ENCODE data around the gene FGD6.

The FGD6 gene

DNA sequence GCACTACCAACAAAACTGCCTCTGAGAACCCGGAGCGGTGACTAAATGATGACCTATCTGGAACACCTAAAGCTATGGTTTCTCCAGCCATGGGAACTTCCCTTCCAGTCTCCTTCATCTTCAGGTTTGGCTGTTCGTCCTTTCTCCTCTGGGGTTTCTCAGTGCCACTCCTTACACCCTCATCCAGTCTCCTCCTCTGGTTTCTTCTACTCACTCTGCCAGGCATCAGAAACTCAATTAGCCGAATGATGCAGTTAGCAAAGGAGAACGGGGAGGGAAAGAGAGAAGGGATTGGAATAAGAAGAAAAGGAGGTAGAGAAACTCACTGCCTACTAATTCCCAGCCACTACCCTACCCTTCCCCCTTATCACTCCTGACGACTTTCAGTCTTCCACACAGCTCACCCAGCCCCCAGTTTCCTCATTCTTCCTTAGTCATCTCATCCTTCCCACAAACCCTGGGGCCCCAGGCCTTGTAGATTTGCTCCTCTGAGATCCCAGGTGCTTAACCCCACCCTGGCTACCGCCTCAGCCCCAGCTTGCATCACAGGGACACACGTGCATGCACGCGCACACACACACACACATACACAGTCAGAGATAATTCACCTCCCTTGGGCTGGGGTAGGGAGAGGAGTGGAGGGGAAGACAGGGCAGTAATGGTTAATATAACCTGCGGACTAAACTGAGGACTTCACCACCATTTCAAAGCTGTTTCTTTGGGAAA lies 13.0 kb downstream of the FGD6 start:
- Histone ChIP-seq H3K27me3 (ENCODE audit: low read length) (no peaks in the 10 kb centered on the region), H3K27ac (ENCODE audit: low read depth, low read length) (no peak overlapping the region), H3K9me2 (replicated peaks; ENCODE audit: insufficient read depth, low read length) (no peaks in the 10 kb centered on the region), H3K36me3 (ENCODE audit: low read length) (no peaks in the 10 kb centered on the region), H4K20me1 (ENCODE audit: low read depth, low read length) (no peaks in the 10 kb centered on the region), H3K9ac (ENCODE audit: low read length) (no peak overlapping the region), H2AFZ (ENCODE audit: low read depth, low read length, severe bottlenecking) (no peak overlapping the region), H3K4me2 (ENCODE audit: low read depth, low read length, poor library complexity, severe bottlenecking) (no peak overlapping the region), H3F3A (ENCODE audit: insufficient read depth) (no peaks in the 10 kb centered on the region), H3K79me2 (ENCODE audit: insufficient read depth, low read length) (no peaks in the 10 kb centered on the region), H3K4me3 (ENCODE audit: insufficient read depth, low read length, poor library complexity, severe bottlenecking) (no peak overlapping the region), H3K9me3 (ENCODE audit: insufficient read depth, low read length) (no peaks in the 10 kb centered on the region)
- no peak for TF ChIP-seq EZH2phosphoT487 (conservative IDR thresholded peaks at IDR 0.05; ENCODE audit: low read length)
- TF ChIP-seq CTCF (IDR thresholded peaks at IDR 0.05; ENCODE audit: insufficient read depth, low read length, poor library complexity, severe bottlenecking), result no peak

DNA sequence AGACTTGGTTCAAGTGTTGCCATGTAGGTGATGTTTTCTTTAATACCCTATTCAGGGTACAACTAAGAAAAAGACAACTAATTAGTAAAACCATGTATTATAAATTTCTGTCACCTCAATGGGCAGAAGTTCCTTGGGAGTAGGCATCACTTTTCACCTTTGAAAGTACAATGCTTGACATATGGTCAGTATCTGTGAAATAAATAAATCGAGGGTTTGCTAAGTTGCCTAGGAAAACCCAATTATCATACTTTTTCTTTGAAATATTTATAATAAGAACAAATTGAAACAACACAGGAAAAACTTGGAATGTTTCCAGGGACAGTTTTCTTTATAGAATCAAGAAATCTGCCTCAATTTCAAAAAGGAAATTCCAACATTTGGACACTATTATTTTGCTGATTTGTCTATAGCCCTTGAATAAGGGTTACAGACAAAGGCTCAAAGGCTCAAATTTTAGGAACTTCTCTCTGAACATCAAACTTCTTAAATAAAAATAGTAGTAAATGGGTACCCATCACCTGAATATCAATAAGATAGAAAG lies 13.7 kb downstream of the FGD6 start:
- Histone ChIP-seq H3K27me3 (ENCODE audit: low read length) (no peaks in the 10 kb centered on the region), H3K36me3 (ENCODE audit: low read length) (no peaks in the 10 kb centered on the region), H3K79me2 (ENCODE audit: insufficient read depth, low read length) (no peaks in the 10 kb centered on the region), H3K4me3 (ENCODE audit: insufficient read depth, low read length, poor library complexity, severe bottlenecking) (no peak overlapping the region), H3K9me3 (ENCODE audit: insufficient read depth, low read length) (no peaks in the 10 kb centered on the region), H3F3A (ENCODE audit: insufficient read depth) (no peaks in the 10 kb centered on the region), H3K9me2 (replicated peaks; ENCODE audit: insufficient read depth, low read length) (no peaks in the 10 kb centered on the region), H2AFZ (ENCODE audit: low read depth, low read length, severe bottlenecking) (no peak overlapping the region), H3K4me2 (ENCODE audit: low read depth, low read length, poor library complexity, severe bottlenecking) (no peak overlapping the region), H4K20me1 (ENCODE audit: low read depth, low read length) (no peaks in the 10 kb centered on the region), H3K27ac (ENCODE audit: low read depth, low read length) (no peak overlapping the region), H3K9ac (ENCODE audit: low read length) (no peak overlapping the region)
- TF ChIP-seq EZH2phosphoT487 (conservative IDR thresholded peaks at IDR 0.05; ENCODE audit: low read length) (no peak), CTCF (IDR thresholded peaks at IDR 0.05; ENCODE audit: insufficient read depth, low read length, poor library complexity, severe bottlenecking) (no peak)

DNA sequence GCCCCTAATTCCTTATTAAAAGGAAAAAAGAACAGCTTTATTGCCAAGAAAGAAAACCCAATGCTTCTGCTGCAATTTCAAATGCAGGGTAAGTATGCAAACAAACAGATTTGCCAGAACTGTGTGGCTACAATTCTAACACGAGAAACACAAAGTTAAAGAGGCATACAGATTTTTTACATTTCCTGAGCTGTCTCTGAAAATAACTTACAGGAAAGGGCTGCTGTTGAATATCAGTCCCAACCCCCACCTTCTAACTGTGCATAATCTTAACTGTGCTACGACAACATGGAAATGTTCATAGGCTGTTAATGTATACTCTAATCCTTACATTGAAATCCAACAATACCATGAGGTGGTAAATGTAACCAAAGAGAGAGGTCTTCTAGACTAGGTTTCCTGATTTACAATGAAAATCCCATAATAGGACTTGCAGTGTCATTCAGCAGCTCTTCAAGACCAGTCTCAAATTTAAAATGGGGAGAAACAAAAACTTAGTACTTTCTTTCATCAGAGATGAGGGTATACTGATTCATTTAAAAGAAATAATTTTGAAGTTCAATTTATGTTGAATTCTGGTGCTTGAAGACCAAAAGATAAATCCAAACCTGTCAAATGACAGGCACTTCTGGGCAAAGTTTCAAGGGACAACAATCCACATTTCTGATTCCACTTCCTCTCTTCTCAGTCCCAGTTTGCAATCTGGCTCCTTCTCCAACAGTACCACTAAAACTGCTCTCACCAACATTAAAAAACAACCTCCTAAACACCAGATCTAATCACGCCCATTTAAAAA lies 14.4 kb downstream of the FGD6 start:
- H3K4me2 ChIP-seq (ENCODE audit: low read depth, low read length, poor library complexity, severe bottlenecking), result no peak overlapping the region
- no peaks in the 10 kb centered on the region for H3K36me3 ChIP-seq (ENCODE audit: low read length)
- TF ChIP-seq EZH2phosphoT487 (conservative IDR thresholded peaks at IDR 0.05; ENCODE audit: low read length) (no peak), CTCF (IDR thresholded peaks at IDR 0.05; ENCODE audit: insufficient read depth, low read length, poor library complexity, severe bottlenecking) (no peak)
- no peaks in the 10 kb centered on the region for H3F3A ChIP-seq (ENCODE audit: insufficient read depth)
- no peaks in the 10 kb centered on the region for H3K27me3 ChIP-seq (ENCODE audit: low read length)
- no peak overlapping the region for H3K27ac ChIP-seq (ENCODE audit: low read depth, low read length)
- H3K9ac ChIP-seq (ENCODE audit: low read length), result no peak overlapping the region
- H4K20me1 ChIP-seq (ENCODE audit: low read depth, low read length), result no peaks in the 10 kb centered on the region
- H3K4me3 ChIP-seq (ENCODE audit: insufficient read depth, low read length, poor library complexity, severe bottlenecking), result no peak overlapping the region
- no peaks in the 10 kb centered on the region for H3K9me2 ChIP-seq (replicated peaks; ENCODE audit: insufficient read depth, low read length)
- H3K9me3 ChIP-seq (ENCODE audit: insufficient read depth, low read length), result no peaks in the 10 kb centered on the region
- no peaks in the 10 kb centered on the region for H3K79me2 ChIP-seq (ENCODE audit: insufficient read depth, low read length)
- H2AFZ ChIP-seq (ENCODE audit: low read depth, low read length, severe bottlenecking), result no peak overlapping the region

Data from SU-DHL-6 (cell line).